ENCODE results near the gene ATP6V0A1.
"Not testable (repeated sequence)": the region's sequence is repeated elsewhere in the genome, so short reads cannot be mapped to it uniquely, and the experiment has no call there.

ATP6V0A1 gene

GRCh38 chr17:42458497-42459255 is at the start of gene ATP6V0A1:
Gene ATP6V0A1 (plus strand): TSS chr17:42458878. CDS start chr17:42460895, 2,017 bp downstream.
- peaks cover 5% of the 10 kb centered on the region for H3K36me3 Mint-ChIP-seq
- no peaks in the 10 kb centered on the region for H3K9me3 Mint-ChIP-seq
- H3K4me3 Mint-ChIP-seq = peak within 1 kb of the TSS; percentile 92
- peak within 1 kb of the TSS; percentile 92 for H3K27ac Mint-ChIP-seq
- peaks cover 47% of the 10 kb centered on the region for H3K4me1 Mint-ChIP-seq
- no peaks in the 10 kb centered on the region for H3K27me3 Mint-ChIP-seq

GRCh38 chr17:42409523-42410318 is 49.0 kb upstream of the ATP6V0A1 start:
- H3K27me3 Mint-ChIP-seq = no peaks in the 10 kb centered on the region
- peaks cover 18% of the 10 kb centered on the region for H3K4me1 Mint-ChIP-seq
- H3K4me3 Mint-ChIP-seq = no peak overlapping the region
- no peak overlapping the region for H3K27ac Mint-ChIP-seq
- no peaks in the 10 kb centered on the region for H3K9me3 Mint-ChIP-seq
- H3K36me3 Mint-ChIP-seq = no peaks in the 10 kb centered on the region

- Mint-ChIP-seq H3K4me3 (no peak overlapping the region), H3K36me3 (no peaks in the 10 kb centered on the region), H3K9me3 (no peaks in the 10 kb centered on the region), H3K27ac (no peak overlapping the region), H3K4me1 (peaks cover 24% of the 10 kb centered on the region), H3K27me3 (no peaks in the 10 kb centered on the region)
Measured at GRCh38 chr17:42410319-42410685, 48.4 kb upstream of the ATP6V0A1 start.

- no peak overlapping the region for H3K4me3 Mint-ChIP-seq
- H3K4me1 Mint-ChIP-seq = peaks cover 27% of the 10 kb centered on the region
- H3K27ac Mint-ChIP-seq = no peak overlapping the region
- no peaks in the 10 kb centered on the region for H3K9me3 Mint-ChIP-seq
- no peaks in the 10 kb centered on the region for H3K36me3 Mint-ChIP-seq
- no peaks in the 10 kb centered on the region for H3K27me3 Mint-ChIP-seq
Measured at GRCh38 chr17:42411361-42411760, 47.3 kb upstream of the ATP6V0A1 start.

- H3K4me1 Mint-ChIP-seq = peaks cover 27% of the 10 kb centered on the region
- no peaks in the 10 kb centered on the region for H3K36me3 Mint-ChIP-seq
- no peaks in the 10 kb centered on the region for H3K9me3 Mint-ChIP-seq
- no peaks in the 10 kb centered on the region for H3K27me3 Mint-ChIP-seq
- no peak overlapping the region for H3K27ac Mint-ChIP-seq
- H3K4me3 Mint-ChIP-seq = no peak overlapping the region
Measured at GRCh38 chr17:42411905-42412679, 46.6 kb upstream of the ATP6V0A1 start.

- no peaks in the 10 kb centered on the region for H3K27me3 Mint-ChIP-seq
- H3K36me3 Mint-ChIP-seq = no peaks in the 10 kb centered on the region
- H3K9me3 Mint-ChIP-seq = no peaks in the 10 kb centered on the region
- H3K4me3 Mint-ChIP-seq = no peak overlapping the region
- H3K27ac Mint-ChIP-seq = no peak overlapping the region
- peaks cover 22% of the 10 kb centered on the region for H3K4me1 Mint-ChIP-seq
Measured at GRCh38 chr17:42413464-42414040, 45.1 kb upstream of the ATP6V0A1 start.

- H3K4me3 Mint-ChIP-seq = peak overlapping the region; percentile 74
- peaks cover 26% of the 10 kb centered on the region for H3K4me1 Mint-ChIP-seq
- H3K36me3 Mint-ChIP-seq = no peaks in the 10 kb centered on the region
- H3K9me3 Mint-ChIP-seq = no peaks in the 10 kb centered on the region
- no peaks in the 10 kb centered on the region for H3K27me3 Mint-ChIP-seq
- H3K27ac Mint-ChIP-seq = no peak overlapping the region
Measured at GRCh38 chr17:42414704-42415409, 43.8 kb upstream of the ATP6V0A1 start.

GRCh38 chr17:42417981-42418380 is 40.7 kb upstream of the ATP6V0A1 start:
- H3K4me1 Mint-ChIP-seq = peaks cover 38% of the 10 kb centered on the region
- H3K4me3 Mint-ChIP-seq, H3K27me3 Mint-ChIP-seq, H3K27ac Mint-ChIP-seq, H3K36me3 Mint-ChIP-seq, H3K9me3 Mint-ChIP-seq: not testable (repeated sequence)

- H3K9me3 Mint-ChIP-seq = no peaks in the 10 kb centered on the region
- H3K27me3 Mint-ChIP-seq = peaks cover 10% of the 10 kb centered on the region
- H3K4me3 Mint-ChIP-seq = peak overlapping the region; percentile 83
- peaks cover 17% of the 10 kb centered on the region for H3K4me1 Mint-ChIP-seq
- H3K27ac Mint-ChIP-seq = no peak overlapping the region
- no peaks in the 10 kb centered on the region for H3K36me3 Mint-ChIP-seq
Measured at GRCh38 chr17:42421136-42421506, 37.6 kb upstream of the ATP6V0A1 start.

- Mint-ChIP-seq H3K36me3 (no peaks in the 10 kb centered on the region), H3K27me3 (peaks cover 10% of the 10 kb centered on the region), H3K27ac (no peak overlapping the region), H3K4me1 (peaks cover 16% of the 10 kb centered on the region), H3K9me3 (no peaks in the 10 kb centered on the region), H3K4me3 (peak overlapping the region; percentile 84)
Measured at GRCh38 chr17:42421507-42422338, 37.0 kb upstream of the ATP6V0A1 start.

- H3K36me3 Mint-ChIP-seq = no peaks in the 10 kb centered on the region
- H3K4me3 Mint-ChIP-seq = peak overlapping the region; percentile 84
- H3K27me3 Mint-ChIP-seq = peaks cover 10% of the 10 kb centered on the region
- peak overlapping the region; percentile 8 for H3K27ac Mint-ChIP-seq
- H3K4me1 Mint-ChIP-seq = peaks cover 16% of the 10 kb centered on the region
- H3K9me3 Mint-ChIP-seq = no peaks in the 10 kb centered on the region
Measured at GRCh38 chr17:42422412-42422957, 36.2 kb upstream of the ATP6V0A1 start.

- Mint-ChIP-seq H3K36me3 (no peaks in the 10 kb centered on the region), H3K4me3 (peak within 1 kb of the TSS; percentile 84), H3K27ac (peak within 1 kb of the TSS; percentile 8), H3K27me3 (peaks cover 10% of the 10 kb centered on the region), H3K4me1 (peaks cover 16% of the 10 kb centered on the region), H3K9me3 (no peaks in the 10 kb centered on the region)
Measured at GRCh38 chr17:42422958-42423712, 35.5 kb upstream of the ATP6V0A1 start, which contains the start of gene CAVIN1. Gene CAVIN1 (minus strand): TSS chr17:42423256. CDS start chr17:42423097, 159 bp downstream.

GRCh38 chr17:42423766-42424165 is 34.9 kb upstream of the ATP6V0A1 start:
- H3K36me3 Mint-ChIP-seq = no peaks in the 10 kb centered on the region
- peaks cover 10% of the 10 kb centered on the region for H3K27me3 Mint-ChIP-seq
- no peaks in the 10 kb centered on the region for H3K9me3 Mint-ChIP-seq
- no peak overlapping the region for H3K27ac Mint-ChIP-seq
- peaks cover 16% of the 10 kb centered on the region for H3K4me1 Mint-ChIP-seq
- H3K4me3 Mint-ChIP-seq = no peak overlapping the region

All from activated naive CD4-positive, alpha-beta T cell treated with anti-CD3 and anti-CD28 coated beads, Interleukin-2, amount 50 U/mL, for 24 hours (primary cell).